K562 (cell line): ENCODE results near the gene C2CD5. TPM values are rescaled to one million over a fixed set of nuclear protein-coding genes. Genes with fewer than 3 reads are reported as not detected.

Experiments used
- CTCF ChIP-seq, 3 experiments: IDR thresholded peaks in 2 of 3; conservative IDR thresholded peaks in 1 of 3; 2 replicates each; pipeline ENCODE4 v1.5.1; 2011 to 2012; ENCODE audit warnings: low read length in 3 of 3, mild to moderate bottlenecking in 3 of 3, control low read depth in 2 of 3, improper control_type of control experiment in 1 of 3, inconsistent platforms in 1 of 3, low read depth in 1 of 3, mixed read lengths in 1 of 3, moderate library complexity in 1 of 3; ENCODE audit not compliant: insufficient read depth in 2 of 3
- E2F1 ChIP-seq: sonication (generic); formaldehyde crosslinking; IDR thresholded peaks from 2 replicates; pipeline ENCODE4 v1.8.1; 2023; ENCODE audit warnings: mild to moderate bottlenecking, missing genetic modification reagents, moderate library complexity
- NKRF ChIP-seq: fragments of 450-650 bp; IDR thresholded peaks from 2 replicates; pipeline ENCODE4 v1.6.1; 2016; ENCODE audit warnings: borderline replicate concordance
- RBBP5 ChIP-seq: fragments of 200-600 bp; sonication (generic); IDR thresholded peaks from 2 replicates; pipeline ENCODE4 v1.6.1; 2012; ENCODE audit warnings: borderline replicate concordance, mild to moderate bottlenecking, low read length, control low read depth, inconsistent platforms; ENCODE audit not compliant: insufficient read depth, poor library complexity, severe bottlenecking
- RBM17 ChIP-seq: fragments of 200-400 bp; formaldehyde crosslinking; IDR thresholded peaks from 2 replicates; pipeline ENCODE4 v1.6.1; 2017; ENCODE audit warnings: low read depth, mild to moderate bottlenecking, low read length, borderline replicate concordance
- SMAD4 ChIP-seq: fragments of 250-450 bp; sonication (Bioruptor Pico); conservative IDR thresholded peaks from 2 replicates; pipeline ENCODE4 v1.8.0; 2021; ENCODE audit warnings: inconsistent platforms, mild to moderate bottlenecking, moderate library complexity
- ZNF324 ChIP-seq: fragments of 250-450 bp; sonication (Bioruptor Pico); IDR thresholded peaks from 2 replicates; pipeline ENCODE4 v1.4.0; 2020; ENCODE audit warnings: mild to moderate bottlenecking
- polyA plus RNA-seq, 8 experiments: library from polyadenylated mRNA; depleted of rRNA in 4 of 8; stranded (reverse) in 5 of 8; unstranded in 3 of 8; fragments of >200 nt; fragmentation: Nextera tagmentation in 2 of 8; fragmentation: Illumina TruSeq in 1 of 8; extraction: Ambion mirVana in 2 of 8; extraction: Trizol in 1 of 8; gene quantifications; 2 replicates each; pipeline versions ENCODE4 v1.2.1 to v1.2.3, GENCODE V29; 2011 to 2014; ENCODE audit warnings: inconsistent platforms in 1 of 8, missing spikeins in 1 of 8
- total RNA-seq, 7 experiments: library from RNA; depleted of rRNA in 6 of 7; stranded (reverse); fragments of >200 nt in 6 of 7; fragmentation: Illumina TruSeq in 2 of 7; extraction: Trizol in 2 of 7; gene quantifications; 2 replicates each; pipeline versions ENCODE4 v1.2.1 to v1.2.3, GENCODE V29; 2011 to 2021; ENCODE audit warnings: low replicate concordance in 1 of 7
- TF ChIP-seq, protein P1 (sequence below): fragments of 450-650 bp; IDR thresholded peaks from 2 replicates; pipeline ENCODE4 v1.6.1; 2017; ENCODE audit warnings: antibody characterized with exemption, mild to moderate bottlenecking

The C2CD5 gene
- total and polyA plus RNA-seq, 9 of the 15 experiments (the other 6 are each of a cell fraction or from before 2014, with no cell fraction given): 5.1 to 24.1 (median 14.3) TPM

- TF ChIP-seq, protein P1, sequence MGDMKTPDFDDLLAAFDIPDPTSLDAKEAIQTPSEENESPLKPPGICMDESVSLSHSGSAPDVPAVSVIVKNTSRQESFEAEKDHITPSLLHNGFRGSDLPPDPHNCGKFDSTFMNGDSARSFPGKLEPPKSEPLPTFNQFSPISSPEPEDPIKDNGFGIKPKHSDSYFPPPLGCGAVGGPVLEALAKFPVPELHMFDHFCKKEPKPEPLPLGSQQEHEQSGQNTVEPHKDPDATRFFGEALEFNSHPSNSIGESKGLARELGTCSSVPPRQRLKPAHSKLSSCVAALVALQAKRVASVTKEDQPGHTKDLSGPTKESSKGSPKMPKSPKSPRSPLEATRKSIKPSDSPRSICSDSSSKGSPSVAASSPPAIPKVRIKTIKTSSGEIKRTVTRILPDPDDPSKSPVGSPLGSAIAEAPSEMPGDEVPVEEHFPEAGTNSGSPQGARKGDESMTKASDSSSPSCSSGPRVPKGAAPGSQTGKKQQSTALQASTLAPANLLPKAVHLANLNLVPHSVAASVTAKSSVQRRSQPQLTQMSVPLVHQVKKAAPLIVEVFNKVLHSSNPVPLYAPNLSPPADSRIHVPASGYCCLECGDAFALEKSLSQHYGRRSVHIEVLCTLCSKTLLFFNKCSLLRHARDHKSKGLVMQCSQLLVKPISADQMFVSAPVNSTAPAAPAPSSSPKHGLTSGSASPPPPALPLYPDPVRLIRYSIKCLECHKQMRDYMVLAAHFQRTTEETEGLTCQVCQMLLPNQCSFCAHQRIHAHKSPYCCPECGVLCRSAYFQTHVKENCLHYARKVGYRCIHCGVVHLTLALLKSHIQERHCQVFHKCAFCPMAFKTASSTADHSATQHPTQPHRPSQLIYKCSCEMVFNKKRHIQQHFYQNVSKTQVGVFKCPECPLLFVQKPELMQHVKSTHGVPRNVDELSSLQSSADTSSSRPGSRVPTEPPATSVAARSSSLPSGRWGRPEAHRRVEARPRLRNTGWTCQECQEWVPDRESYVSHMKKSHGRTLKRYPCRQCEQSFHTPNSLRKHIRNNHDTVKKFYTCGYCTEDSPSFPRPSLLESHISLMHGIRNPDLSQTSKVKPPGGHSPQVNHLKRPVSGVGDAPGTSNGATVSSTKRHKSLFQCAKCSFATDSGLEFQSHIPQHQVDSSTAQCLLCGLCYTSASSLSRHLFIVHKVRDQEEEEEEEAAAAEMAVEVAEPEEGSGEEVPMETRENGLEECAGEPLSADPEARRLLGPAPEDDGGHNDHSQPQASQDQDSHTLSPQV: peak; percentile 66; the same call in 1 of the 2 replicates
- TF ChIP-seq NKRF (peak; percentile 40; the same call in 1 of the 2 replicates), E2F1 (CRISPR knock-in tag) (peak; percentile 63; the same call in 1 of the 2 replicates), CTCF (IDR thresholded peaks at IDR 0.05 in 2 of 3, conservative IDR thresholded peaks at IDR 0.05 in 1 of 3; ENCODE audit: insufficient read depth in 2 of 3, low read depth in 1 of 3, low read length in 3 of 3) (peak; percentile 26 to 57 (median 51); a peak in 3 of 6 replicates), RBBP5 (peak; percentile 80), ZNF324 (CRISPR knock-in tag) (no peak), SMAD4 (CRISPR knock-in tag) (peak; percentile 62), RBM17 (no peak)
These were observed at the start of gene C2CD5 (continued) for GRCh38 chr12:22544038-22544979.
